Muscle layer of colon (tissue), 2 donors: Measurements from ENCODE around the gene LSM4.

Experiments
- H3K27ac ChIP-seq: one replicate; pipeline ENCODE4 v1.7.0; 2013; ENCODE audit warnings: low read depth, mild to moderate bottlenecking, low read length, moderate library complexity
- H3K27me3 ChIP-seq, 2 donors: one replicate each; pipeline ENCODE4 v1.7.0; 2013; ENCODE audit warnings: low read length in 2 of 2, mild to moderate bottlenecking in 2 of 2; ENCODE audit not compliant: insufficient read depth in 2 of 2, control insufficient read depth in 1 of 2
- H3K36me3 ChIP-seq: one replicate; pipeline ENCODE4 v1.7.0; 2013; ENCODE audit warnings: mild to moderate bottlenecking, low read length; ENCODE audit not compliant: insufficient read depth
- H3K4me1 ChIP-seq: one replicate; pipeline ENCODE4 v1.7.0; 2013; ENCODE audit warnings: mild to moderate bottlenecking, low read length; ENCODE audit not compliant: insufficient read depth
- H3K4me3 ChIP-seq, 2 donors: one replicate each; pipeline ENCODE4 v1.7.0; 2013; ENCODE audit warnings: low read length in 2 of 2, low read depth in 1 of 2, mild to moderate bottlenecking in 1 of 2, moderate library complexity in 1 of 2
- H3K9ac ChIP-seq: one replicate; pipeline ENCODE4 v1.7.0; 2013; ENCODE audit warnings: low read length
- H3K9me3 ChIP-seq: one replicate; pipeline ENCODE4 v1.7.0; 2013; ENCODE audit warnings: mild to moderate bottlenecking, low read length
- donor health status: abdominal sarcoma.
- donor health status: Adenocarcinoma of cecum.

The LSM4 gene

GRCh38 chr19:18290302-18291018, 32.4 kb downstream of the LSM4 start:
- no peaks in the 10 kb centered on the region for H3K27me3 ChIP-seq
- H3K9me3 ChIP-seq: no peaks in the 10 kb centered on the region
- H3K36me3 ChIP-seq: no peaks in the 10 kb centered on the region
- peaks cover 14% of the 10 kb centered on the region for H3K4me1 ChIP-seq
- H3K9ac ChIP-seq: no peak overlapping the region
- peak overlapping the region; percentile 23 for H3K27ac ChIP-seq
- H3K4me3 ChIP-seq: no peak overlapping the region

GRCh38 chr19:18289471-18290301, 33.2 kb downstream of the LSM4 start:
- Histone ChIP-seq H3K4me1 (peaks cover 14% of the 10 kb centered on the region), H3K27me3 (no peaks in the 10 kb centered on the region), H3K4me3 (no peak overlapping the region), H3K36me3 (no peaks in the 10 kb centered on the region), H3K9ac (no peak overlapping the region), H3K27ac (no peak overlapping the region), H3K9me3 (no peaks in the 10 kb centered on the region)

- Histone ChIP-seq H3K36me3 (no peaks in the 10 kb centered on the region), H3K9me3 (no peaks in the 10 kb centered on the region), H3K27ac (no peak overlapping the region), H3K4me3 (no peak overlapping the region), H3K9ac (no peak overlapping the region), H3K27me3 (no peaks in the 10 kb centered on the region), H3K4me1 (peaks cover 12% of the 10 kb centered on the region)
These were observed 34.8 kb downstream of the LSM4 start for GRCh38 chr19:18287836-18288772.

GRCh38 chr19:18286973-18287635, 35.8 kb downstream of the LSM4 start:
- Histone ChIP-seq H3K4me1 (peaks cover 18% of the 10 kb centered on the region), H3K9ac (no peak overlapping the region), H3K9me3 (no peaks in the 10 kb centered on the region), H3K27ac (no peak overlapping the region), H3K4me3 (no peak overlapping the region), H3K36me3 (no peaks in the 10 kb centered on the region), H3K27me3 (no peaks in the 10 kb centered on the region)

GRCh38 chr19:18284712-18285360, 38.0 kb downstream of the LSM4 start:
- Histone ChIP-seq H3K9me3 (no peaks in the 10 kb centered on the region), H3K27ac (no peak overlapping the region), H3K4me3 (no peak overlapping the region), H3K4me1 (peaks cover 13% of the 10 kb centered on the region), H3K36me3 (no peaks in the 10 kb centered on the region), H3K27me3 (no peaks in the 10 kb centered on the region), H3K9ac (no peak overlapping the region)

GRCh38 chr19:18283338-18283737, 39.5 kb downstream of the LSM4 start:
- H3K4me1 ChIP-seq: peaks cover 22% of the 10 kb centered on the region
- peaks cover 12% of the 10 kb centered on the region for H3K36me3 ChIP-seq
- no peak overlapping the region for H3K27ac ChIP-seq
- no peak overlapping the region for H3K4me3 ChIP-seq
- H3K9me3 ChIP-seq: no peaks in the 10 kb centered on the region
- H3K9ac ChIP-seq: no peak overlapping the region
- H3K27me3 ChIP-seq: no peaks in the 10 kb centered on the region

GRCh38 chr19:18282788-18283141, 40.1 kb downstream of the LSM4 start:
- peak overlapping the region; percentile 57 for H3K9ac ChIP-seq
- H3K27ac ChIP-seq: peak overlapping the region; percentile 99
- peak overlapping the region; percentile 74 to 84 for H3K4me3 ChIP-seq
- H3K4me1 ChIP-seq: peaks cover 27% of the 10 kb centered on the region
- no peaks in the 10 kb centered on the region for H3K9me3 ChIP-seq
- no peaks in the 10 kb centered on the region for H3K27me3 ChIP-seq
- peaks cover 16% of the 10 kb centered on the region for H3K36me3 ChIP-seq

GRCh38 chr19:18282021-18282787, 40.7 kb downstream of the LSM4 start:
- H3K27me3 ChIP-seq: no peaks in the 10 kb centered on the region
- peak overlapping the region; percentile 57 for H3K9ac ChIP-seq
- H3K4me3 ChIP-seq: peak overlapping the region; percentile 74 to 84
- peak overlapping the region; percentile 99 for H3K27ac ChIP-seq
- H3K4me1 ChIP-seq: peaks cover 33% of the 10 kb centered on the region
- peaks cover 16% of the 10 kb centered on the region for H3K36me3 ChIP-seq
- no peaks in the 10 kb centered on the region for H3K9me3 ChIP-seq

GRCh38 chr19:18281082-18282020, 41.5 kb downstream of the LSM4 start, which contains the start of gene JUND:
Gene JUND (minus strand): TSS chr19:18281622. CDS start chr19:18281484, 138 bp downstream.
- no peaks in the 10 kb centered on the region for H3K27me3 ChIP-seq
- H3K9me3 ChIP-seq: no peaks in the 10 kb centered on the region
- peaks cover 33% of the 10 kb centered on the region for H3K4me1 ChIP-seq
- peak within 1 kb of the TSS; percentile 84 to 99 for H3K4me3 ChIP-seq
- H3K36me3 ChIP-seq: peaks cover 16% of the 10 kb centered on the region
- H3K27ac ChIP-seq: peak within 1 kb of the TSS; percentile 100
- peak within 1 kb of the TSS; percentile 98 for H3K9ac ChIP-seq
